Measurements from ENCODE around the gene PRDM2. TPM values are rescaled to one million over a fixed set of nuclear protein-coding genes. Genes with fewer than 3 reads are reported as not detected.

PRDM2 gene
- polyA plus RNA-seq, 1 of the 3 experiments (the other 2 are of a cell fraction), result 7.2 TPM

GRCh38 chr1:13865851-13866250, 165.9 kb downstream of the PRDM2 start:
- H3K27me3 ChIP-seq (ENCODE audit: insufficient read depth), result no peaks in the 10 kb centered on the region
- no peaks in the 10 kb centered on the region for H3K9me3 ChIP-seq
- no peaks in the 10 kb centered on the region for H3K9me2 ChIP-seq
- no peak overlapping the region for H2AFZ ChIP-seq (ENCODE audit: low read depth)
- H3K9ac ChIP-seq, result no peak overlapping the region
- H3K4me3 ChIP-seq (ENCODE audit: low read depth in 2 of 2, low read length in 1 of 2), result no peak overlapping the region
- no peak overlapping the region for H3K27ac ChIP-seq (ENCODE audit: low read depth in 2 of 2, low read length in 1 of 2)
- ChIA-PET POLR2A (no interaction called here), CTCF (interaction anchor here (1.1 to 1.4 kb wide), 2 partner anchors 99 to 201 kb away, joined by 3 to 4 read pairs; no protein-coding TSS in a partner anchor)
- no peaks in the 10 kb centered on the region for H4K20me1 ChIP-seq (ENCODE audit: insufficient read depth)
- H3K4me1 ChIP-seq (ENCODE audit: control insufficient read depth in 1 of 2, insufficient read depth in 2 of 2, low read depth in 1 of 2, low read length in 1 of 2), result no peaks in the 10 kb centered on the region
- no peaks in the 10 kb centered on the region for H3K36me3 ChIP-seq (replicated peaks in 1 of 2; ENCODE audit: control insufficient read depth in 1 of 2, insufficient read depth in 2 of 2, low read length in 1 of 2)
- no peaks in the 10 kb centered on the region for H3F3A ChIP-seq (replicated peaks; ENCODE audit: insufficient read depth)
- DNase-seq, result no peak
- 0% methylated on average over 3 of the region's 3 CpGs for WGBS (ENCODE audit: low lambda C conversion rate)
- no peaks in the 10 kb centered on the region for H3K79me2 ChIP-seq (ENCODE audit: insufficient read depth)
- H3K4me2 ChIP-seq, result no peak overlapping the region
- TF ChIP-seq RCOR1 (IDR thresholded peaks at IDR 0.05; ENCODE audit: low read length), result no peak
- TF ChIP-seq JUND (IDR thresholded peaks at IDR 0.05), result no peak
- no peak for TF ChIP-seq REST (IDR thresholded peaks at IDR 0.05; ENCODE audit: low read depth, low read length)

- H4K20me1 ChIP-seq (ENCODE audit: insufficient read depth), result no peaks in the 10 kb centered on the region
- H2AFZ ChIP-seq (ENCODE audit: low read depth), result no peak overlapping the region
- H3K27me3 ChIP-seq (ENCODE audit: insufficient read depth), result no peaks in the 10 kb centered on the region
- H3K9me3 ChIP-seq, result no peaks in the 10 kb centered on the region
- no peak overlapping the region for H3K4me2 ChIP-seq
- no peak overlapping the region for H3K27ac ChIP-seq (ENCODE audit: low read depth in 2 of 2, low read length in 1 of 2)
- TF ChIP-seq JUND (IDR thresholded peaks at IDR 0.05) (no peak), CHD2 (IDR thresholded peaks at IDR 0.05; ENCODE audit: low read length, partially characterized antibody) (no peak), PBX3 (IDR thresholded peaks at IDR 0.05) (no peak), FOSL2 (IDR thresholded peaks at IDR 0.05; ENCODE audit: borderline replicate concordance, low read depth) (no peak), YY1 (IDR thresholded peaks at IDR 0.05; ENCODE audit: low read depth) (no peak), RCOR1 (IDR thresholded peaks at IDR 0.05; ENCODE audit: low read length) (no peak)
- H3F3A ChIP-seq (replicated peaks; ENCODE audit: insufficient read depth), result no peaks in the 10 kb centered on the region
- H3K4me3 ChIP-seq (ENCODE audit: low read depth in 2 of 2, low read length in 1 of 2), result no peak overlapping the region
- DNase-seq, result no peak
- H3K9me2 ChIP-seq, result no peaks in the 10 kb centered on the region
- no peak overlapping the region for H3K9ac ChIP-seq
- no peaks in the 10 kb centered on the region for H3K4me1 ChIP-seq (ENCODE audit: control insufficient read depth in 1 of 2, insufficient read depth in 2 of 2, low read depth in 1 of 2, low read length in 1 of 2)
- 3% methylated on average over 7 of the region's 7 CpGs for WGBS (ENCODE audit: low lambda C conversion rate)
- H3K79me2 ChIP-seq (ENCODE audit: insufficient read depth), result no peaks in the 10 kb centered on the region
- H3K36me3 ChIP-seq (replicated peaks in 1 of 2; ENCODE audit: control insufficient read depth in 1 of 2, insufficient read depth in 2 of 2, low read length in 1 of 2), result no peaks in the 10 kb centered on the region
- ChIA-PET CTCF (interaction anchor here (1.2 kb wide), 1 partner anchor 1160 kb away, joined by 3 read pairs; no protein-coding TSS in a partner anchor), POLR2A (no interaction called here)
These were observed 167.6 kb downstream of the PRDM2 start for GRCh38 chr1:13867603-13868002.
